ENCODE data around the gene APOBEC3G.
"Not testable (repeated sequence)": the region's sequence is repeated elsewhere in the genome, so short reads cannot be mapped to it uniquely, and the experiment has no call there.

APOBEC3G gene

GRCh38 chr22:39077026-39077840 lies at the start of gene APOBEC3G:
APOBEC3G (plus strand) TSS chr22:39077275; CDS start chr22:39077362, 87 bp downstream.
- peak; percentile 50 for DNase-seq

GRCh38 chr22:39027717-39028116 lies 49.4 kb upstream of the APOBEC3G start:
- DNase-seq: no peak

GRCh38 chr22:39028281-39028680 lies 48.8 kb upstream of the APOBEC3G start:
- no peak for DNase-seq

GRCh38 chr22:39029227-39029626 lies 47.8 kb upstream of the APOBEC3G start:
- no peak for DNase-seq

GRCh38 chr22:39030705-39031104 lies 46.4 kb upstream of the APOBEC3G start:
- DNase-seq: no peak

GRCh38 chr22:39031434-39032295 lies 45.4 kb upstream of the APOBEC3G start:
- not testable (repeated sequence) for DNase-seq

GRCh38 chr22:39037071-39037470 lies 40.0 kb upstream of the APOBEC3G start:
- DNase-seq: not testable (repeated sequence)

- DNase-seq: no peak
These were observed 37.6 kb upstream of the APOBEC3G start for GRCh38 chr22:39039306-39040126.

- DNase-seq: not testable (repeated sequence)
These were observed 36.9 kb upstream of the APOBEC3G start for GRCh38 chr22:39040155-39040537.

GRCh38 chr22:39040538-39041296 lies 36.4 kb upstream of the APOBEC3G start, which contains the start of gene APOBEC3F:
APOBEC3F (plus strand) TSS chr22:39040864; CDS start chr22:39040961, 97 bp downstream.
- DNase-seq: peak; percentile 59

GRCh38 chr22:39041908-39042307 lies 35.2 kb upstream of the APOBEC3G start:
- DNase-seq: no peak

- DNase-seq: not testable (repeated sequence)
These were observed 34.0 kb upstream of the APOBEC3G start for GRCh38 chr22:39043063-39043462.

- DNase-seq: not testable (repeated sequence)
These were observed 31.9 kb upstream of the APOBEC3G start for GRCh38 chr22:39045136-39045535.

- not testable (repeated sequence) for DNase-seq
These were observed 27.6 kb upstream of the APOBEC3G start for GRCh38 chr22:39049486-39049885.

- not testable (repeated sequence) for DNase-seq
These were observed 25.1 kb upstream of the APOBEC3G start for GRCh38 chr22:39051844-39052495.

GRCh38 chr22:39055658-39056057 lies 21.4 kb upstream of the APOBEC3G start:
- no peak for DNase-seq

GRCh38 chr22:39061290-39061689 lies 15.8 kb upstream of the APOBEC3G start:
- DNase-seq: not testable (repeated sequence)

- not testable (repeated sequence) for DNase-seq
These were observed 15.1 kb upstream of the APOBEC3G start for GRCh38 chr22:39061951-39062350.

- DNase-seq: not testable (repeated sequence)
These were observed 13.2 kb upstream of the APOBEC3G start for GRCh38 chr22:39063904-39064303.

- not testable (repeated sequence) for DNase-seq
These were observed 10.4 kb upstream of the APOBEC3G start for GRCh38 chr22:39066442-39067276.

All from activated effector memory CD4-positive, alpha-beta T cell treated with Interleukin-2 at 50 U/mL for 16 hours (primary cell).